HCT116 (cell line): Measurements from ENCODE around the gene TOMM40. TPM values are rescaled to one million over a fixed set of nuclear protein-coding genes. Genes with fewer than 3 reads are reported as not detected.
"Not testable (repeated sequence)": the region's sequence is repeated elsewhere in the genome, so short reads cannot be mapped to it uniquely, and the experiment has no call there.

Experiments
- ATAC-seq: fragments of 200-7000 bp; cut with Tn5 transposase; 2 replicates; pipeline ENCODE4 v1.9.1; 2020; ENCODE audit warnings: mild to moderate bottlenecking, moderate library complexity
- BruUV-seq: library from RNA; stranded (reverse); fragments of 400-500 nt; replicated peaks from 2 replicates; lab custom pipeline; 2021; lab: Mats Ljungman, UMichigan
- CTCF ChIA-PET: fragments of 300-600 bp; sonication (Branson Sonifier 250); formaldehyde crosslinking; loops from one replicate; lab custom pipeline; 2021; ENCODE audit warnings: antibody characterized with exemption; lab: Charles Lee
- POLR2A ChIA-PET: fragments of 300-600, 350-600 bp; sonication (Branson Sonifier 250); formaldehyde crosslinking; loops from one replicate; lab custom pipeline; 2021; ENCODE audit warnings: antibody characterized with exemption; lab: Charles Lee
- RAD21 ChIA-PET, 2 experiments: fragments of 300-600 bp; sonication (Branson Sonifier 250); formaldehyde crosslinking; loops; one replicate each; lab custom pipeline; 2023; ENCODE audit warnings: low total read pairs in 2 of 2; ENCODE audit not compliant: uncharacterized antibody in 2 of 2, unreplicated experiment in 2 of 2, low non-redundant PET in 1 of 2; lab: Charles Lee
- DNase-seq: peaks from one replicate; pipeline ENCODE4 v3.0.0-alpha.2; 2010; ENCODE audit warnings: low read depth, low spot score
- H2AFZ ChIP-seq: fragments of 200-600 bp; shearing (Covaris generic), sonication (generic); 2 replicates; pipeline ENCODE4 v1.6.1; 2017; ENCODE audit warnings: low read depth, mixed run types, mixed read lengths, antibody characterized with exemption, low read length; ENCODE audit not compliant: poor library complexity, severe bottlenecking
- H3K27ac ChIP-seq: 2 replicates; pipeline ENCODE4 v1.5.1; 2012; ENCODE audit warnings: low read depth, low read length
- H3K27me3 ChIP-seq: fragments of 200-600 bp; sonication (generic); 2 replicates; pipeline ENCODE4 v1.6.1; 2016; ENCODE audit warnings: mixed run types, low read length, mixed read lengths; ENCODE audit not compliant: insufficient read depth
- H3K36me3 ChIP-seq, 2 experiments: fragments of 200-500 bp in 1 of 2; fragments of 200-600 bp in 1 of 2; sonication (Bioruptor generic) in 1 of 2; sonication (generic) in 1 of 2; 2 replicates each; pipeline versions ENCODE4 v1.5.1 to v1.6.1; 2014 to 2016; ENCODE audit warnings: low read length in 2 of 2, inconsistent platforms in 1 of 2, mixed read lengths in 1 of 2, mixed run types in 1 of 2; ENCODE audit not compliant: insufficient read depth in 2 of 2, control insufficient read depth in 1 of 2
- H3K4me1 ChIP-seq, 2 experiments: fragments of 200-600 bp in 1 of 2; sonication (generic) in 1 of 2; 2 replicates each; pipeline versions ENCODE4 v1.5.1 to v1.6.1; 2012 to 2017; ENCODE audit warnings: low read length in 2 of 2, inconsistent platforms in 1 of 2, mild to moderate bottlenecking in 1 of 2, mixed read lengths in 1 of 2, mixed run types in 1 of 2, moderate library complexity in 1 of 2; ENCODE audit not compliant: insufficient read depth in 2 of 2, control insufficient read depth in 1 of 2
- H3K4me2 ChIP-seq: fragments of 200-600 bp; sonication (generic); 2 replicates; pipeline ENCODE4 v1.6.1; 2017; ENCODE audit warnings: mixed run types, low read length, mixed read lengths
- H3K4me3 ChIP-seq, 2 experiments: fragments of 200-600 bp in 1 of 2; sonication (generic) in 1 of 2; replicated peaks in 1 of 2; 2 replicates each; pipeline ENCODE4 v1.5.1; 2011 to 2016; ENCODE audit warnings: low read length in 2 of 2, control low read depth in 1 of 2, low read depth in 1 of 2, mild to moderate bottlenecking in 1 of 2, mixed read lengths in 1 of 2, mixed run types in 1 of 2
- H3K79me2 ChIP-seq: fragments of 200-600 bp; sonication (generic); 2 replicates; pipeline ENCODE4 v1.6.1; 2017; ENCODE audit warnings: mild to moderate bottlenecking, mixed run types, low read length, moderate library complexity, mixed read lengths; ENCODE audit not compliant: insufficient read depth
- H3K9ac ChIP-seq: fragments of 200-600 bp; sonication (generic); 2 replicates; pipeline ENCODE4 v1.6.1; 2016; ENCODE audit warnings: low read length, mixed read lengths
- H3K9me2 ChIP-seq: fragments of 200-600 bp; sonication (generic), shearing (Covaris generic); 2 replicates; pipeline ENCODE4 v1.6.1; 2017; ENCODE audit warnings: mixed run types, mild to moderate bottlenecking, moderate library complexity; ENCODE audit not compliant: insufficient read depth
- H3K9me3 ChIP-seq, 2 experiments: fragments of 200-500 bp in 1 of 2; fragments of 200-600 bp in 1 of 2; sonication (Bioruptor generic) in 1 of 2; sonication (generic) in 1 of 2; 2 replicates each; pipeline ENCODE4 v1.6.1; 2014 to 2017; ENCODE audit warnings: low read length in 2 of 2, mixed read lengths in 2 of 2, inconsistent platforms in 1 of 2, low read depth in 1 of 2, mild to moderate bottlenecking in 1 of 2, mixed run types in 1 of 2, moderate library complexity in 1 of 2; ENCODE audit not compliant: control insufficient read depth in 1 of 2, insufficient read depth in 1 of 2
- H4K20me1 ChIP-seq: fragments of 200-600 bp; sonication (generic), shearing (Covaris generic); 2 replicates; pipeline ENCODE4 v1.6.1; 2017; ENCODE audit warnings: mixed run types, mild to moderate bottlenecking, moderate library complexity; ENCODE audit not compliant: insufficient read depth
- CEBPB ChIP-seq: IDR thresholded peaks from 2 replicates; pipeline ENCODE4 v1.6.1; 2012; ENCODE audit warnings: low read depth
- EGR1 ChIP-seq: IDR thresholded peaks from 2 replicates; pipeline ENCODE4 v1.6.1; 2012; ENCODE audit warnings: low read depth
- EZH2phosphoT487 ChIP-seq: fragments of 200-600 bp; IDR thresholded peaks from 2 replicates; pipeline ENCODE4 v1.6.1; 2018; ENCODE audit warnings: antibody characterized with exemption, borderline replicate concordance
- JUND ChIP-seq: IDR thresholded peaks from 2 replicates; pipeline ENCODE4 v1.6.1; 2012
- RAD21 ChIP-seq: IDR thresholded peaks from 2 replicates; pipeline ENCODE4 v1.6.1; 2012; ENCODE audit warnings: low read depth, mild to moderate bottlenecking
- TCF7L2 ChIP-seq: IDR thresholded peaks from 2 replicates; pipeline ENCODE4 v1.7.0; 2011; ENCODE audit warnings: borderline replicate concordance, inconsistent platforms; ENCODE audit not compliant: insufficient read depth, insufficient read length; ENCODE audit errors: extremely low read depth
- ZFX ChIP-seq: fragments of 450-650 bp; IDR thresholded peaks from 2 replicates; pipeline ENCODE4 v1.6.1; 2017
- ZNF274 ChIP-seq: fragments of 200-500 bp; sonication (Bioruptor generic); IDR thresholded peaks from 2 replicates; pipeline ENCODE4 v1.6.1; 2014; ENCODE audit warnings: mild to moderate bottlenecking, low read depth, low read length, inconsistent platforms
- intact Hi-C: fragments of 100-400 bp; cut with micrococcal nuclease; formaldehyde crosslinking; loops from 2 replicates; pipeline ENCODE4 v1.10.0; 2022
- total RNA-seq: library from RNA; stranded (reverse); gene quantifications from one replicate; pipeline ENCODE4 v1.2.1, GENCODE V29; 2021; ENCODE audit not compliant: unreplicated experiment
- TF ChIP-seq, protein P1 (sequence below), 3 experiments: fragments of 200-600 bp in 1 of 3; sonication (generic) in 1 of 3; IDR thresholded peaks in 2 of 3; conservative IDR thresholded peaks in 1 of 3; 2 replicates each; pipeline ENCODE4 v1.5.1; 2012 to 2017; ENCODE audit warnings: low read depth in 2 of 3, low read length in 2 of 3, antibody characterized with exemption in 1 of 3, borderline replicate concordance in 1 of 3, control low read depth in 1 of 3, mild to moderate bottlenecking in 1 of 3, mixed read lengths in 1 of 3, mixed run types in 1 of 3, moderate library complexity in 1 of 3; ENCODE audit not compliant: insufficient read depth in 1 of 3
- TF ChIP-seq, protein P2 (sequence below): IDR thresholded peaks from 2 replicates; pipeline ENCODE4 v1.6.1; 2011; ENCODE audit warnings: mild to moderate bottlenecking, low read length, moderate library complexity; ENCODE audit not compliant: insufficient replicate concordance; ENCODE audit errors: extremely low read depth
- TF ChIP-seq, protein P3 (sequence below): IDR thresholded peaks from 2 replicates; pipeline ENCODE4 v1.6.1; 2012
- TF ChIP-seq, protein P4 (sequence below): IDR thresholded peaks from 2 replicates; pipeline ENCODE4 v1.6.1; 2012; ENCODE audit warnings: low read depth

Gene TOMM40
- total RNA-seq, 1 experiment from 2014 or later, result 178 TPM

DNA sequence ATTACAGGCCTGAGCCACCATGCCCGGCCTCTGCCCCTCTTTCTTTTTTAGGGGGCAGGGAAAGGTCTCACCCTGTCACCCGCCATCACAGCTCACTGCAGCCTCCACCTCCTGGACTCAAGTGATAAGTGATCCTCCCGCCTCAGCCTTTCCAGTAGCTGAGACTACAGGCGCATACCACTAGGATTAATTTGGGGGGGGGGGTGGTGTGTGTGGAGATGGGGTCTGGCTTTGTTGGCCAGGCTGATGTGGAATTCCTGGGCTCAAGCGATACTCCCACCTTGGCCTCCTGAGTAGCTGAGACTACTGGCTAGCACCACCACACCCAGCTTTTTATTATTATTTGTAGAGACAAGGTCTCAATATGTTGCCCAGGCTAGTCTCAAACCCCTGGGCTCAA lies 18.7 kb downstream of the TOMM40 start:
- Histone ChIP-seq H3K4me1 (peaks cover 24 to 53% of the 10 kb centered on the region in 2 experiments), H3K9me2 (no peaks in the 10 kb centered on the region), H3K36me3 (no peaks in the 10 kb centered on the region), H3K27me3 (no peaks in the 10 kb centered on the region), H3K4me2 (no peak overlapping the region), H3K4me3 (no peak overlapping the region), H3K27ac (no peak overlapping the region), H4K20me1 (no peaks in the 10 kb centered on the region), H3K9me3 (no peaks in the 10 kb centered on the region), H3K9ac (no peak overlapping the region), H3K79me2 (no peaks in the 10 kb centered on the region), H2AFZ (no peak overlapping the region)
- RAD21 ChIA-PET, result no interaction called here
- CTCF ChIA-PET, result no interaction called here
- DNase-seq (no peak), ATAC-seq (no peak)
- intact Hi-C loops, result no loop called here
- TF ChIP-seq, protein P1, sequence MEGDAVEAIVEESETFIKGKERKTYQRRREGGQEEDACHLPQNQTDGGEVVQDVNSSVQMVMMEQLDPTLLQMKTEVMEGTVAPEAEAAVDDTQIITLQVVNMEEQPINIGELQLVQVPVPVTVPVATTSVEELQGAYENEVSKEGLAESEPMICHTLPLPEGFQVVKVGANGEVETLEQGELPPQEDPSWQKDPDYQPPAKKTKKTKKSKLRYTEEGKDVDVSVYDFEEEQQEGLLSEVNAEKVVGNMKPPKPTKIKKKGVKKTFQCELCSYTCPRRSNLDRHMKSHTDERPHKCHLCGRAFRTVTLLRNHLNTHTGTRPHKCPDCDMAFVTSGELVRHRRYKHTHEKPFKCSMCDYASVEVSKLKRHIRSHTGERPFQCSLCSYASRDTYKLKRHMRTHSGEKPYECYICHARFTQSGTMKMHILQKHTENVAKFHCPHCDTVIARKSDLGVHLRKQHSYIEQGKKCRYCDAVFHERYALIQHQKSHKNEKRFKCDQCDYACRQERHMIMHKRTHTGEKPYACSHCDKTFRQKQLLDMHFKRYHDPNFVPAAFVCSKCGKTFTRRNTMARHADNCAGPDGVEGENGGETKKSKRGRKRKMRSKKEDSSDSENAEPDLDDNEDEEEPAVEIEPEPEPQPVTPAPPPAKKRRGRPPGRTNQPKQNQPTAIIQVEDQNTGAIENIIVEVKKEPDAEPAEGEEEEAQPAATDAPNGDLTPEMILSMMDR (IDR thresholded peaks at IDR 0.05 in 2 of 3, conservative IDR thresholded peaks at IDR 0.05 in 1 of 3; ENCODE audit: borderline replicate concordance in 1 of 3, insufficient read depth in 1 of 3, low read depth in 2 of 3, low read length in 2 of 3), result no peak
- TF ChIP-seq, protein P2, sequence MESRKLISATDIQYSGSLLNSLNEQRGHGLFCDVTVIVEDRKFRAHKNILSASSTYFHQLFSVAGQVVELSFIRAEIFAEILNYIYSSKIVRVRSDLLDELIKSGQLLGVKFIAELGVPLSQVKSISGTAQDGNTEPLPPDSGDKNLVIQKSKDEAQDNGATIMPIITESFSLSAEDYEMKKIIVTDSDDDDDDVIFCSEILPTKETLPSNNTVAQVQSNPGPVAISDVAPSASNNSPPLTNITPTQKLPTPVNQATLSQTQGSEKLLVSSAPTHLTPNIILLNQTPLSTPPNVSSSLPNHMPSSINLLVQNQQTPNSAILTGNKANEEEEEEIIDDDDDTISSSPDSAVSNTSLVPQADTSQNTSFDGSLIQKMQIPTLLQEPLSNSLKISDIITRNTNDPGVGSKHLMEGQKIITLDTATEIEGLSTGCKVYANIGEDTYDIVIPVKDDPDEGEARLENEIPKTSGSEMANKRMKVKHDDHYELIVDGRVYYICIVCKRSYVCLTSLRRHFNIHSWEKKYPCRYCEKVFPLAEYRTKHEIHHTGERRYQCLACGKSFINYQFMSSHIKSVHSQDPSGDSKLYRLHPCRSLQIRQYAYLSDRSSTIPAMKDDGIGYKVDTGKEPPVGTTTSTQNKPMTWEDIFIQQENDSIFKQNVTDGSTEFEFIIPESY, result no peak
- no peak for TF ChIP-seq ZNF274
- TF ChIP-seq, protein P3, sequence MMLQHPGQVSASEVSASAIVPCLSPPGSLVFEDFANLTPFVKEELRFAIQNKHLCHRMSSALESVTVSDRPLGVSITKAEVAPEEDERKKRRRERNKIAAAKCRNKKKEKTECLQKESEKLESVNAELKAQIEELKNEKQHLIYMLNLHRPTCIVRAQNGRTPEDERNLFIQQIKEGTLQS, result no peak
- no peak for TF ChIP-seq EGR1
- TF ChIP-seq CEBPB, result no peak
- TF ChIP-seq TCF7L2, result no peak
- TF ChIP-seq JUND, result no peak
- no peak for TF ChIP-seq ZFX
- no peak for TF ChIP-seq EZH2phosphoT487
- TF ChIP-seq, protein P4, sequence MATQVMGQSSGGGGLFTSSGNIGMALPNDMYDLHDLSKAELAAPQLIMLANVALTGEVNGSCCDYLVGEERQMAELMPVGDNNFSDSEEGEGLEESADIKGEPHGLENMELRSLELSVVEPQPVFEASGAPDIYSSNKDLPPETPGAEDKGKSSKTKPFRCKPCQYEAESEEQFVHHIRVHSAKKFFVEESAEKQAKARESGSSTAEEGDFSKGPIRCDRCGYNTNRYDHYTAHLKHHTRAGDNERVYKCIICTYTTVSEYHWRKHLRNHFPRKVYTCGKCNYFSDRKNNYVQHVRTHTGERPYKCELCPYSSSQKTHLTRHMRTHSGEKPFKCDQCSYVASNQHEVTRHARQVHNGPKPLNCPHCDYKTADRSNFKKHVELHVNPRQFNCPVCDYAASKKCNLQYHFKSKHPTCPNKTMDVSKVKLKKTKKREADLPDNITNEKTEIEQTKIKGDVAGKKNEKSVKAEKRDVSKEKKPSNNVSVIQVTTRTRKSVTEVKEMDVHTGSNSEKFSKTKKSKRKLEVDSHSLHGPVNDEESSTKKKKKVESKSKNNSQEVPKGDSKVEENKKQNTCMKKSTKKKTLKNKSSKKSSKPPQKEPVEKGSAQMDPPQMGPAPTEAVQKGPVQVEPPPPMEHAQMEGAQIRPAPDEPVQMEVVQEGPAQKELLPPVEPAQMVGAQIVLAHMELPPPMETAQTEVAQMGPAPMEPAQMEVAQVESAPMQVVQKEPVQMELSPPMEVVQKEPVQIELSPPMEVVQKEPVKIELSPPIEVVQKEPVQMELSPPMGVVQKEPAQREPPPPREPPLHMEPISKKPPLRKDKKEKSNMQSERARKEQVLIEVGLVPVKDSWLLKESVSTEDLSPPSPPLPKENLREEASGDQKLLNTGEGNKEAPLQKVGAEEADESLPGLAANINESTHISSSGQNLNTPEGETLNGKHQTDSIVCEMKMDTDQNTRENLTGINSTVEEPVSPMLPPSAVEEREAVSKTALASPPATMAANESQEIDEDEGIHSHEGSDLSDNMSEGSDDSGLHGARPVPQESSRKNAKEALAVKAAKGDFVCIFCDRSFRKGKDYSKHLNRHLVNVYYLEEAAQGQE, result no peak
- TF ChIP-seq RAD21, result no peak
- BruUV-seq, result no TSS peak
- POLR2A ChIA-PET, result interaction anchor here (0.8 kb wide), 1 partner anchor 64 kb away, joined by 4 read pairs; no protein-coding TSS in a partner anchor

DNA sequence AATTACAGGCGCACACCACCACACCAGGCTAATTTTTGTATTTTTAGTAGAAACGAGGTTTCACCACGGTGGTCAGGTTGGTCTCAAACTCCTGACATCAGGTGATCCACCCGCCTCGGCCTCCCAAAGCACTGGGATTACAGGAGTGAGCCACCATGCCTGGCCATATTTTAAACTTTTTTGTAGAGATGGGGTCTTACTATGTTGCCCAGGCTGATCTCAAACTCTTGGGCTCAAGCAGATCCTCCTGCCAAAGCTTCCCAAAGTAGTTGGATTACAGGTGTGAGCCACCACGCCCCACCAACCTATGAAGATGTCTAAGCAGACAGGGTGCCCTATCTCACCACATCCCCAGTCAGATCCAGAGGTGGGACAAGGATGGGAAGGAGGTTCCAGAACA lies 20.8 kb downstream of the TOMM40 start:
- H3K9me3 ChIP-seq, H3K4me3 ChIP-seq, H3K27ac ChIP-seq, CTCF ChIA-PET, BruUV-seq, POLR2A ChIA-PET, DNase-seq, H2AFZ ChIP-seq, H3K79me2 ChIP-seq, H3K9me2 ChIP-seq, H3K27me3 ChIP-seq, H4K20me1 ChIP-seq, ATAC-seq, intact Hi-C loops, RAD21 ChIA-PET, H3K9ac ChIP-seq, H3K36me3 ChIP-seq: not testable (repeated sequence)
- peak overlapping the region; percentile 80; the same call in 1 of the 2 replicates for H3K4me2 ChIP-seq
- peaks cover 21 to 40% of the 10 kb centered on the region in 2 experiments for H3K4me1 ChIP-seq
